HEK293T (cell line): ENCODE measurements around the gene SCAF4.

Experiments used
- BHLHE40 ChIP-seq: fragments of 450-650 bp; IDR thresholded peaks from 2 replicates; pipeline ENCODE4 v1.6.1; 2016; ENCODE audit warnings: mild to moderate bottlenecking, moderate library complexity, borderline replicate concordance
- ELF4 ChIP-seq: fragments of 450-650 bp; IDR thresholded peaks from 2 replicates; pipeline ENCODE4 v1.6.1; 2017; ENCODE audit warnings: antibody characterized with exemption
- LEF1 ChIP-seq: fragments of 450-650 bp; IDR thresholded peaks from 2 replicates; pipeline ENCODE4 v1.6.1; 2017; ENCODE audit warnings: mild to moderate bottlenecking, borderline replicate concordance

- TF ChIP-seq BHLHE40 (no peak), LEF1 (no peak), ELF4 (no peak)
Measured at GRCh38 chr21:31675960-31676359, 56.0 kb downstream of the SCAF4 start.
